Ramos (cell line): Measurements from ENCODE around the gene PRKCZ.
"Not testable (repeated sequence)": the region's sequence is repeated elsewhere in the genome, so short reads cannot be mapped to it uniquely, and the experiment has no call there.

Experiments
- in situ Hi-C: fragments of 300-500 bp; cut with MboI; formaldehyde crosslinking; loops from one replicate; pipeline ENCODE4 v1.14.3; 2022; ENCODE audit warnings: low sequenced_read_pairs; ENCODE audit not compliant: unreplicated experiment

Gene PRKCZ

DNA sequence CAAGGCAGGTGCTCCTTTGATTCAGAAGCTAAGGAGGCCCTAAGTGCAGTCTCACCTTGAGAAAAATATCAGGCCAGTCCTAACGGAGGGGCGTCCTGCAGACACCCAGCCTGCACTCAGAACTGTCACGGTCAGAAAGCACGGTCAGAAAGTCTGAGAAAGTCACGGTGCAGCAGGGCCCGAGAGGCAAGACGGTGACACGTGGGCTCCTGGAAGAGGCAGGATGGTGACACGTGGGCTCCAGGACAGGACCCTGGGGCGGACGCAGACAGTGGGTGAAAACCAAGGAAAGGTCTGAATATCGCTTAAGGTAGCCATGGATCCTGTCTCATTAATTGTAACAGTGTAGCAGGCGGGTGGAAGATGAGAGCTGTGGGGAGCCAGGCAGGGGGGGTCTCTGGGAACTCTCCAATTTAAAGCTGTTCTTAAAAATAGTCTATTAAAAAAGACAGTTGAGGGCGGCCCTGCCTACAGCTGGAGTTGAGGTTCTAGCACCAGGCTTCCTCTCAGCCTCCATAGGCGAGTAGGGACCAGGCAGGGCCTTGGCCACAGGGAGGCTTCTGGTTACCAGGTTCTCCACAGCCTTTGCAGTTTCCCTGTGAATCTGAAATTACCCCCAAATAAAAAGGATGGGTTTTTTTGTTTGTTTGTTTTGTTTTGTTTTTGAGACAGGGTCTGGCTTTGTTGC, 79.2 kb downstream of the PRKCZ start:
- in situ Hi-C loops: no loop called here

DNA sequence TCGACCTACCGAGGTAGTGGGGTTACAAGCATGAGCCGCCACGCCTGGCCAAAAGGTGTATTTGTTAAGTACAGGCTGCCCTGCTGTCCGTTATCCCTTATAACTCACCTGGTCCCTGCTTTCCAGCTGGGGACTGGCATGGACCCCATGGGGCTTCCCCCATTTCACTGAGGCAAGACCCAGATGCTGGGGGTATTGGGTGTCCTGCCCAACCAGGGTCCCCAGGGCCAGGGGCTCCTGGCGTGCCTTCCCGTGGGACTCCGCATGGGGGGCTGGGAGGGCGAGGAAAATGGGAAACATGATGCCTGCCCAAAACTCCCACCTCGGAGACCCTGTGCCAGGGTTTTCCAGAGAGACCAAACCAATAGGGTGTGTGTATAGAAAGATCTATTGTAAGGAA, 79.9 kb downstream of the PRKCZ start:
- in situ Hi-C loops: no loop called here

DNA sequence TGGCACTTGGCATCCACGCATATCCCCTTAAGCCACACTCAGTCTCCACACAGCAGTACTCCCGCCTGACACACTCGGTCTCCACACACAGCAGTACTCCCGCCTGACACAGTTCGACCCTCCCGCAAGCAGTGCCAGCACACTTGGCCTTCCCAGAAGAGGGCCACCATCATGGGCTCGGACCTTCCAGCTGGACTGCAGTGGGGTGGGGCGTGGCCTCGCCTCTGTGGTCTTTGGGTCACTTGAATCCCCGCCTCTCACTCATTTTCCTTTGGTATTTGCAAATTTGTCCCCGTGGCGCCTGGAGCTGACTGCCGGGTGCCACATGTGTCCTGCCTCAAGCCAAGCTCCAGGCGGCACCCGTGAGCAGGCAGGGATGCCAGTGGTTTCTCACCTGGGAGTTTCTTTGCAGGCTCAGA, 80.7 kb downstream of the PRKCZ start:
- in situ Hi-C loops: no loop called here

- in situ Hi-C loops: no loop called here
Observed at GRCh38 chr1:2132222-2133038, 82.2 kb downstream of the PRKCZ start.

DNA sequence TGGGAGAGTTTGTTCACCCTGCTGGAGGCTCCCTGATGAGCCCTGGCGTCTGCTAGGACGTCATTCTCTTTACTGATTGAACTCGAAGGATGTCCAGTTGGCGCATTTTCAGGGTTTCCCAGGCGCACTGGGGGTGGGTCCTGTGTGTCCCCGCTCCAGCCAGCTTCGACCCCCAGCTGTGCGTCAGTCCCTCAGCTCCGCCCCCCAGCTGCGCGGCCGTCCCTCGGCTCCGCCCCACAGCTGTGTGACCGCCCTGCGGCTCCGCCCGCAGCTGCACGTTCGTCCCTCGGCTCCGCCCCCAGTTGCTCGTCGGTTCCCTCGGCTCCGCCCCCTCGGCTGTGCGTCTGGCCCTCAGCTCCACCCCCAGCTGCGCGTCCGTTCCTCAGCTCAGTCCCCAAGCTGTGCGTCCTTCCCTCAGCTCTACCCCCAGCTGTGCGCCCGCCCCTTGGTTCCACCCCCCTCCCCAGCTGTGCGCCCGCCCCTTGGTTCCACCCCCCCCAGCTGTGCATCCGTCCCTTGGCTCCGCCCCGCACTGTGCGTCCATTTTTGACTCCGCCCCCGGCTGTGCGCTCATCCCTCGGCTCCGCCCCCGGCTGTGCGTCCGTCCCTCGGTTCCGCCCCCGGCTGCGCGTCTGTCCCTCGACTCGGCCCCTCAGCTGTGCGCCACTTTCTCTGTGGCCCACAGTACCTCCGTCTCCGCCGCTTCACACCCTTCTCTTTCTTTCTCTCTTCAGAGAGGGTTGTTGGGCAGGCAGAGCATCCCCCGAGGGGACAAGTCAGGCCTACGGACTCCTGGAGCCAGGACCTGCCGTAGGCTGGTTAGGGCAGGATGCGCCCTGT, 83.0 kb downstream of the PRKCZ start:
- in situ Hi-C loops: no loop called here

DNA sequence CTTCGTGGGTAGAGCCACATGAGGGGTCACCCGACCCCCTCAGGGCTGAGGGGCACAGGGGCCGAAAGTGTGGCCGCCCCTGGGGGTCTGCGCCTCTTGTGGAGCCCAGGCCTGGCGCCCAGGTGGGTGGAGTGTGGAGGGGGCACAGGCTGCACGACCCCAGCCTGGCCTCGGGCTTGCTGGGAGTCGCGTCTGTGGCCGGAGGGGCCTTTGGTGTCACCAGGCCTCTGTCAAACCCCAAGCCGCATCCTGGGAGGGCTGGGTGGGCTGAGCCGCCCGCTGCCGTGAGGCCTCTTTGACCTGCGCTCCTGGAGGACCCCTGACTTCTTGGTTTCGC, 83.6 kb downstream of the PRKCZ start:
- in situ Hi-C loops: no loop called here

GRCh38 chr1:2134266-2134620, 84.0 kb downstream of the PRKCZ start:
- in situ Hi-C loops: no loop called here

DNA sequence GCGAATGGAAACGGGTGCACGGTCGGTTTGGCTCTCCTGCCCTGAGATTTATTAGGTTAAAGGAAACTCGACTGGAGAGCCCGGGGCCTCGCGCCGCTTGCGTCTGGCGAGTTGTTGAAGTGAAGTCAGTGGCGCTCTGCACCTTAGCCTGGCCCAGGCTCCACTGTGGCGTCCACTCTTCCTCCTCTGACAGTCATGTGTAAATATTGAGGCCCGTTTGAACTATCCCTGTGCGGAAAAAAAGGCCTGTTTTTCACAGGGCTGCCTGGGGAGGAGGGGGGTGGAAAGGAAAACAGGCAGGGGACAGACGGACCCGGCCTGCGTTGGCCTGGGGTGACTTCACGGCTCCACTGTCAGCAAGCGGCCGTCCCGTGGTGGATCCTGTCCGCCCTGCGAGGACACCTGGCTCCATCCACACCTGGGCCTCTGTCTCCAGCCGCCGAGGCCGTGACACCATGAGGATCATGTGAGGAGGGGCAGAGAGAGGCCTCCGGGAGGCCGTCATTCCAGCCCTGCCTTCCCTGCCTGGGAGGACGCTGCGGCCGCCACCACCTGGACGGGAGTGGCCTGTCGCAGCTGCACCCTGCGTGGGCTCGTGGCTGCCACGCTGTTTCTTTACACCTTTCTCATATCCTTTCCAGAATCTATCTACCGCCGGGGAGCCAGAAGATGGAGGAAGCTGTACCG, 84.6 kb downstream of the PRKCZ start:
- in situ Hi-C loops: no loop called here

DNA sequence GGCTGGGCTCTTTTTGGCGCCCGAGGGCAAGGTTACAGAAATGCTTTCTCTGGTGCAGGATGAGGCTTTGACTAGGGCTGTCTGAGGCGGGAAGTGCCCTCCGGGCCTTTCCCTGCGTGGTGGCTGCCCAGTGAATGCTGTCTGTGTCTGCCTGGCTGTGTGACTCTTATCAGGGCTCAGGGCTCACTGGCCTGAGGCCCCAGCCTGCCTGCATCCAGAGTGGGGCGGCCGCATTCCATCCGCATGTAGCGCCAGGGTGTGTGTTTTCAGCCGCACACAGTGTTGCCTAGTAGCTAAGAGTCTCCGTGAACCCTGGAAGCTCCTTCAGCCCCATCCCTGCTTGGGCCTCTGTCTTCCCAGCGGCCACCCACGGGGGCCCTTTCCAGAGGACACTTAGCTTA, 85.2 kb downstream of the PRKCZ start:
- in situ Hi-C loops: no loop called here

- in situ Hi-C loops: no loop called here
Observed at GRCh38 chr1:2135941-2136340, 85.7 kb downstream of the PRKCZ start.

DNA sequence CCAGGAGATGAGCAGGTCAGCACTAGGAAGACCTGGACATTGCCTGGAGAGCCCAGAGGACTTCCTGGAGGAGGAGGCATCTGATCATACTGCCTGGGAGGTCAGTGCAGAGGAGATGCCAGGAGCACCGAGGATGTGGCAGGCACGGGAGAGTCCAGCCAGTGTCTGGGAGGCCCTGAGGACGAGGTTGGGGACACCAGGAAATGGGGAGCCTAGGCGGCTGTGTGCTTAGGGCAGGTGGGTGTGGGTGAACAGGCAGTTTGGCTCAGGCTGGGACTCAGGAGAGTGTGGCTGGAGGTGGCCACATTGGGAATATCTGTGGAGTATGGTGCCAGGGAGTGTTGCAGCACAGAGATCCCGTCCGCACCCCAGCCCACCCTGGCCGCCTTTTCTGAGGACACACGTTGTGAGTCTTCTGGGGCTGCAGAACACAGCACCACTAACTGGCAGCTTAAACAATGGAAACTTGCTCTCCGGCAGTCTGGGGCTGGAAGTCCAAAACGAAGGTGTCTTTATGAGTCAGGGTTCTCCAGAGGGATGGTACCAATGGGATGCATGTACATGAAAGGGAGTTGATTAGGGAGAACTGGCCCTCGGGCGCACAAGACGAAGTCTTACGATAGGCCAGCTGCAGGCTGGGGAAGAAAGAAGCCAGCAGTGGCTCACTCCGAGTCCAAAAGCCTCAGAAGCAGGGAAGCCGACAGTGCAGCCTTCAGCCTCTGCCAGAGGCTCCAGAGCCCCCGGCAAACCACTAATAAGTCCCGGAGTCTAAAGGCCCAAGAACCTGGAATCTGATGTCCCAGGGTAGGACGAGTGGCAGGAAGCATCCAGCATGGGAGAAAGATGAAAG, 86.4 kb downstream of the PRKCZ start:
- in situ Hi-C loops: no loop called here

GRCh38 chr1:2137257-2138121, 87.3 kb downstream of the PRKCZ start:
- in situ Hi-C loops: no loop called here

- in situ Hi-C loops: not testable (repeated sequence)
Observed at GRCh38 chr1:2139156-2139555, 88.9 kb downstream of the PRKCZ start.

- in situ Hi-C loops: no loop called here
Observed at GRCh38 chr1:2141025-2141424, 90.8 kb downstream of the PRKCZ start.

DNA sequence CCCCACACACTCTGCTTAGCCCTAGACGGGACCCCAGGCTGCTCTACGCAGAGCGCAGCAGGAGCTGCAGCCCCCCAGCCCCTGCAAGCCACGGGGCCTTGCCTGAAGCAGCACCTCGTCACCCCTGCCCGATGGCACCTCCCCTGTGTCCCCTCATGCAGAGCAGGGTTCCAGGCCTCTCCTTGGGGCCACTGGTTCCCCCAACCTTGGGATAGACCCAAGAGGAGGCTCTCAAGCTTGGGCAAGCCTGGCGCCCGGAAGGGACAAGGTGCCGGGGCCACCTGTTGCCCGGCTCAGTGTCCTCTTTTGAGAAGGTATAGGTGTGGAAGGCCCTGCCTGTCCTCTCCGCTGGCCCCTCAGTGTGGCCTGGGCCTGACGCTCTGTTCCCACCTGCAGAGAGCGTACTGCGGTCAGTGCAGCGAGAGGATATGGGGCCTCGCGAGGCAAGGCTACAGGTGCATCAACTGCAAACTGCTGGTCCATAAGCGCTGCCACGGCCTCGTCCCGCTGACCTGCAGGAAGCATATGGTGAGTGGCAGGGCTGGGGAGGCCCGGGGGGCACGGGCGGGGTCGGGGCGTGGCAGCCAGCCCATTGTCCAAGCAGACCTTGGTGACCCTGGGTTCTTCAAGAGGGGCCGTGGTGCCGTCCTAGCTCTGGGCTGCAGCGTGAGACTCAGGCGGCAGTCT, 93.7 kb downstream of the PRKCZ start:
- in situ Hi-C loops: no loop called here

DNA sequence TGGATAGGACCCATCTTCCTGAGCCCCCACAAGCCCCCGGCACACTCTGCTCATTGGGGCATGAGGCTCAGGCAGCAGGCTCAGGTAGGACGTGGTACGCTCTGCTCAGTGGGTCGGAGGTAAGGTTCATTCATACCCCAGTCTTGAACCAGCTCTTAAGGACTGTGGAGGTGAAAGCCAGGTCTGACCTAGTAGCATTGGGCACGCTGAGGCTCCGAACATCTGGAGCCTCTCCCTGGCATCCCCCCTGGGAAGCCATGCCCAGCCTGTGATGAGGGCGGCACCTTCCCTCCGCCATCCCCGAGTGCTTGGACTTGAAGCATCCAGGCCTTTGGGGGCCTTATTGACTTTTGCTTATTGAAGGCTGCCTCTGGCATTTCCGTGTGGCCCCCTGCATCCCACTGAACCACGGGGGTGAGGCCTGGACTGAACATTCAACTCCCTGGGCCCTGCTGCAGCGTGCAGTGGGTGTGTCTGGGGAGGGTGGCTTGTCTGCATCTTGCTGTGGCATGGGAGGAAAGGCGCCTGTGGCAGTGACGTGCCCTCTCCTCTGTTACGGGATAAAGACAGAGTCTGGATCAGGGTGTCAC, 94.4 kb downstream of the PRKCZ start:
- in situ Hi-C loops: no loop called here

DNA sequence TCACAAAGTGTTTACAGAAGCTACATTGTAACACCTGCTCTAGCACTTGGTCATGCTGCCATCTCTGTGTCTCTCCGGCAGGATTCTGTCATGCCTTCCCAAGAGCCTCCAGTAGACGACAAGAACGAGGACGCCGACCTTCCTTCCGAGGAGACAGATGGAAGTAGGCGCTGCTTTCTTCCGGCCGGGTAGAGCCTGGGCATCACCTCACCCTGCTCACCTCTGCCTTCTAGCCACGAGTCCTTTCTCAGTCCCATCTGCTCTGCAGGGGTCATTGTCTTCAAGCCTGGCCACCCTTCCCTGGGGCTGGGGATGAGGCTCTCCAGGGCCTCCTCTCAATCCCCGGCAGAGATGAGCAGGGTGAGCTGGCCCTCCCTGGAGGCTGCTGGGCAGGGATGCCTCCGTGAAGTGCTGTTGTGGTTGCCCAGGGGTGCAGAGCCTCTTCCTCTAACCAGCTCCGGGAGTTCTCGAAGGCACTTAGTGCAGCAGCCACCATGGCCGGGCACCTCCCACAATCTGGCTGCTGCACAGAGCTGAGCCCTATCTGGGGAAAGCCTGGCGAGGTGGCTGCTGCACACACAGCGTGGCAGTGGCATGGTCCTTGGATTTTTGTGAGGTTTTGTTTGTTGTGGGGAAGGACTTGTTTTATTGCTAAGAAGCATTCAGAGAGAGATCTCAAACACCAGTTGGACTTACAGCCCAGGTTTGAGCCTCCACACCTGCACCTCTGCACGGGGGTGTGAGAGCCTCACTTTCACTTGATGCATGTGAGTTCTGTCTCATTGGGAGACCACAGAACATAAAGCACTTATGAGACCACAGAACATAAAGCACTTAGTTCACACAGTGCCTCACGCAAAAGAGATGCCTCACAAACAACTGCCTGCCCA, 96.0 kb downstream of the PRKCZ start:
- in situ Hi-C loops: no loop called here
